Osteocyte (in vitro differentiated cells): ENCODE data around the gene ARHGAP5. TPM values are rescaled to one million over a fixed set of nuclear protein-coding genes. Genes with fewer than 3 reads are reported as not detected.

Experiments
- DNase-seq: peaks from one replicate; pipeline ENCODE4 v3.0.0; 2021; ENCODE audit warnings: mixed read lengths; ENCODE audit not compliant: unreplicated experiment; ENCODE audit errors: extremely low spot score
- H3K27ac Mint-ChIP-seq: one replicate; pipeline ENCODE4 v1.8.0; 2021; ENCODE audit warnings: mild to moderate bottlenecking, mixed read lengths; ENCODE audit not compliant: unreplicated experiment
- H3K27me3 Mint-ChIP-seq: one replicate; pipeline ENCODE4 v1.8.0; 2021; ENCODE audit warnings: mixed read lengths; ENCODE audit not compliant: unreplicated experiment
- H3K36me3 Mint-ChIP-seq: one replicate; pipeline ENCODE4 v1.8.0; 2021; ENCODE audit warnings: mixed read lengths; ENCODE audit not compliant: unreplicated experiment
- H3K4me1 Mint-ChIP-seq: one replicate; pipeline ENCODE4 v1.8.0; 2021; ENCODE audit warnings: mixed read lengths; ENCODE audit not compliant: unreplicated experiment
- H3K4me3 Mint-ChIP-seq: one replicate; pipeline ENCODE4 v1.8.0; 2021; ENCODE audit warnings: mild to moderate bottlenecking, moderate library complexity, mixed read lengths; ENCODE audit not compliant: unreplicated experiment
- H3K9me3 Mint-ChIP-seq: one replicate; pipeline ENCODE4 v1.8.0; 2021; ENCODE audit warnings: mixed read lengths; ENCODE audit not compliant: unreplicated experiment
- total RNA-seq: library from RNA; stranded (reverse); gene quantifications from 2 replicates; pipeline ENCODE4 v1.2.1, GENCODE V29; 2021
- TF ChIP-seq, protein P1 (sequence below): fragments of 200-600 bp; sonication (generic); IDR thresholded peaks from 2 replicates; pipeline ENCODE4 v1.5.0; 2021; ENCODE audit warnings: antibody characterized with exemption, mild to moderate bottlenecking, moderate library complexity

The ARHGAP5 gene
- total RNA-seq, 1 donor from 2014 or later, result 87.1 TPM

DNA sequence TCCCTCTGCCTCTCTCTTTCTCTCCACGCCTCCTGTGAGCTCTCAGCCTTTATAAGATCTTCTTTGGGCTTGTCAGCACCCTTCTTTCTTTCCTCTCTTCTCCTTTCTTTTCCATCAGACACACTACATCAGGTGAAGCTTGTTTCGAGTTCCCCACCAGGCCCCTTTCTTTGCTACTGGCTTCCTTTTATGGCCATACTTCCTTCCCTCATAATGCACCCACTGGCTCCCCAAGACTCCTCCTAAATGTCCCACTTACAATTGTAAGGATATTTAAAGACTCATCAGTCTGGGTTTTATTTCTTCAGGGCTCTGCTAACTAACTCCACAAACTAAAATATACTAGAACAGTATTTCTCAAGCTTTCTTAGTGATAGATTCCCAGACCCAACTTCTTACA lies 129.4 kb downstream of the ARHGAP5 start:
- Mint-ChIP-seq H3K9me3 (no peaks in the 10 kb centered on the region), H3K36me3 (peaks cover 2% of the 10 kb centered on the region), H3K4me1 (peaks cover 20% of the 10 kb centered on the region), H3K4me3 (no peak overlapping the region), H3K27me3 (peaks cover 33% of the 10 kb centered on the region), H3K27ac (no peak overlapping the region)
- no peak for DNase-seq
- TF ChIP-seq, protein P1, sequence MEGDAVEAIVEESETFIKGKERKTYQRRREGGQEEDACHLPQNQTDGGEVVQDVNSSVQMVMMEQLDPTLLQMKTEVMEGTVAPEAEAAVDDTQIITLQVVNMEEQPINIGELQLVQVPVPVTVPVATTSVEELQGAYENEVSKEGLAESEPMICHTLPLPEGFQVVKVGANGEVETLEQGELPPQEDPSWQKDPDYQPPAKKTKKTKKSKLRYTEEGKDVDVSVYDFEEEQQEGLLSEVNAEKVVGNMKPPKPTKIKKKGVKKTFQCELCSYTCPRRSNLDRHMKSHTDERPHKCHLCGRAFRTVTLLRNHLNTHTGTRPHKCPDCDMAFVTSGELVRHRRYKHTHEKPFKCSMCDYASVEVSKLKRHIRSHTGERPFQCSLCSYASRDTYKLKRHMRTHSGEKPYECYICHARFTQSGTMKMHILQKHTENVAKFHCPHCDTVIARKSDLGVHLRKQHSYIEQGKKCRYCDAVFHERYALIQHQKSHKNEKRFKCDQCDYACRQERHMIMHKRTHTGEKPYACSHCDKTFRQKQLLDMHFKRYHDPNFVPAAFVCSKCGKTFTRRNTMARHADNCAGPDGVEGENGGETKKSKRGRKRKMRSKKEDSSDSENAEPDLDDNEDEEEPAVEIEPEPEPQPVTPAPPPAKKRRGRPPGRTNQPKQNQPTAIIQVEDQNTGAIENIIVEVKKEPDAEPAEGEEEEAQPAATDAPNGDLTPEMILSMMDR, result no peak

DNA sequence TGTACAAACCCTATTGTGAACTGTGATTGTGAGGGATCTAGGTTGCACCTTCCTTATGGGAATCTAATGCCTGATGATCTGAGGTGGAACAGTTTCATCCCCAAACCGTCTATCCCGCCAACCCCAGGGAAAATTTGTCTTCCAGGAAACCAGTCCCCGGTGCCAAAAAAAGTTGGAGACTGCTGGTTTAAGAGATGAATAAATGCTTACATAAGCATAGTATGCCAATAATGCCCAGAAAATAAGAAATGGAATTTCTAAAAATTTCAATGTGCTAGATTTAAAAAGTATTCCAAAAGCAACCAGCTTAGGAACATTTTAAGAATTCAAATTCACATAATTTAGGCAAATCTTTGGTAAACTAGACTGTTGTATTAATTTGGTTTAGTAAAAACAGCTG lies 131.4 kb downstream of the ARHGAP5 start:
- DNase-seq, result no peak

More for the DNA sequence above, 131.4 kb downstream of the ARHGAP5 start:
- H3K9me3 Mint-ChIP-seq, result no peaks in the 10 kb centered on the region
- H3K4me1 Mint-ChIP-seq, result peaks cover 6% of the 10 kb centered on the region
- H3K27me3 Mint-ChIP-seq, result peaks cover 33% of the 10 kb centered on the region
- H3K36me3 Mint-ChIP-seq, result peaks cover 2% of the 10 kb centered on the region
- H3K27ac Mint-ChIP-seq, result no peak overlapping the region
- TF ChIP-seq, protein P1, result no peak
- H3K4me3 Mint-ChIP-seq, result no peak overlapping the region

Other genes starting within 250 kb of the ARHGAP5 start
- gene RNU6-7, start 124.7 kb downstream of the ARHGAP5 start, total RNA-seq, result not detected in 2 replicates
- not detected in 2 replicates for gene RNU6-8, start 126.0 kb downstream of the ARHGAP5 start, total RNA-seq